GM19023 (cell line): ENCODE data around the gene ACER3.
"Not testable (repeated sequence)": the region's sequence is repeated elsewhere in the genome, so short reads cannot be mapped to it uniquely, and the experiment has no call there.

Source experiments
- ATAC-seq: cut with Tn5 transposase; IDR thresholded peaks from one replicate; pipeline ENCODE4 v1.9.1; 2021; ENCODE audit warnings: mild to moderate bottlenecking, moderate library complexity; ENCODE audit not compliant: unreplicated experiment

ACER3 gene

GRCh38 chr11:76836613-76837291 lies 24.0 kb upstream of the ACER3 start:
- no peak for ATAC-seq

GRCh38 chr11:76837696-76838677 lies 22.7 kb upstream of the ACER3 start:
- no peak for ATAC-seq

- no peak for ATAC-seq
These were observed 22.0 kb upstream of the ACER3 start for GRCh38 chr11:76838678-76839068.

GRCh38 chr11:76839311-76839710 lies 21.4 kb upstream of the ACER3 start:
- ATAC-seq = no peak

- no peak for ATAC-seq
These were observed 18.7 kb upstream of the ACER3 start for GRCh38 chr11:76841923-76842452.

- no peak for ATAC-seq
These were observed 16.8 kb upstream of the ACER3 start for GRCh38 chr11:76843907-76844306.

- ATAC-seq = no peak
These were observed 16.2 kb upstream of the ACER3 start for GRCh38 chr11:76844511-76844910.

- no peak for ATAC-seq
These were observed 15.6 kb upstream of the ACER3 start for GRCh38 chr11:76845069-76845468.

GRCh38 chr11:76846441-76846840 lies 14.3 kb upstream of the ACER3 start:
- ATAC-seq = no peak

GRCh38 chr11:76849376-76849775 lies 11.3 kb upstream of the ACER3 start:
- ATAC-seq = no peak

- no peak for ATAC-seq
These were observed 10.6 kb upstream of the ACER3 start for GRCh38 chr11:76850130-76850529.

- no peak for ATAC-seq
These were observed 9.9 kb upstream of the ACER3 start for GRCh38 chr11:76850815-76851214.

- ATAC-seq = no peak
These were observed 6.0 kb upstream of the ACER3 start for GRCh38 chr11:76854709-76855108.

GRCh38 chr11:76855670-76856069 lies 5.0 kb upstream of the ACER3 start:
- ATAC-seq = not testable (repeated sequence)

GRCh38 chr11:76856106-76856505 lies 4.6 kb upstream of the ACER3 start:
- no peak for ATAC-seq

GRCh38 chr11:76856571-76856970 lies 4.1 kb upstream of the ACER3 start:
- ATAC-seq = no peak

GRCh38 chr11:76857781-76858410 lies 2.8 kb upstream of the ACER3 start:
- no peak for ATAC-seq

- no peak for ATAC-seq
These were observed 950 bp upstream of the ACER3 start for GRCh38 chr11:76859708-76860227.

- ATAC-seq = no peak
These were observed 804 bp downstream of the ACER3 start for GRCh38 chr11:76861490-76861953.

GRCh38 chr11:76862794-76863193 lies 2.1 kb downstream of the ACER3 start:
- not testable (repeated sequence) for ATAC-seq

GRCh38 chr11:76863196-76863777 lies 2.6 kb downstream of the ACER3 start:
- ATAC-seq = no peak
